Prostate gland (tissue), 2 donors: ENCODE measurements around the gene BTBD9.

ENCODE experiments used
- CTCF ChIP-seq, 4 experiments: fragments of 200-600 bp in 2 of 4; fragments of 450-650 bp in 2 of 4; sonication (generic) in 2 of 4; IDR thresholded peaks; 1 replicate in 3 of 4; 2 replicates in 1 of 4; pipeline ENCODE4 v1.5.1; 2016 to 2019; ENCODE audit warnings: antibody characterized with exemption in 4 of 4, mild to moderate bottlenecking in 2 of 4, moderate library complexity in 2 of 4
- POLR2A ChIP-seq: fragments of 450-650 bp; IDR thresholded peaks from one replicate; pipeline ENCODE4 v1.6.1; 2016; ENCODE audit warnings: antibody characterized with exemption, mild to moderate bottlenecking
- POLR2AphosphoS5 ChIP-seq: sonication (generic); formaldehyde crosslinking; IDR thresholded peaks from one replicate; pipeline ENCODE4 v1.6.1; 2017; ENCODE audit warnings: antibody characterized with exemption

- TF ChIP-seq CTCF (IDR thresholded peaks at IDR 0.05), result no peak
- no peak for TF ChIP-seq POLR2A
- no peak for TF ChIP-seq POLR2AphosphoS5
Observed at GRCh38 chr6:38261626-38262025, 378.1 kb downstream of the BTBD9 start.
